Neural cell (in vitro differentiated cells): ENCODE data around the gene XPNPEP3.

Experiments
- POLR2AphosphoS5 ChIP-seq: IDR thresholded peaks from 2 replicates; pipeline ENCODE4 v1.6.1; 2012
- REST ChIP-seq: IDR thresholded peaks from 2 replicates; pipeline ENCODE4 v1.6.1; 2012; ENCODE audit warnings: borderline replicate concordance

- TF ChIP-seq POLR2AphosphoS5 (no peak), REST (no peak)
Measured at GRCh38 chr22:40939202-40939601, 82.3 kb downstream of the XPNPEP3 start.
